NCI-H1417 treated with DMSO at 0.1 percent for 48 hours (cell line): ENCODE measurements around the gene CTSL.
"Not testable (repeated sequence)": the region's sequence is repeated elsewhere in the genome, so short reads cannot be mapped to it uniquely, and the experiment has no call there.

Experiments used
- DNase-seq: peaks from one replicate; lab custom pipeline; 2025; lab: John Stamatoyannopoulos, UW

The CTSL gene

GRCh38 chr9:87759980-87760379 is 34.1 kb downstream of the CTSL start:
- DNase-seq: not testable (repeated sequence)

- DNase-seq: no peak
These were observed 34.6 kb downstream of the CTSL start for GRCh38 chr9:87760529-87760928.

GRCh38 chr9:87763286-87763685 is 37.4 kb downstream of the CTSL start:
- no peak for DNase-seq

GRCh38 chr9:87765521-87765920 is 39.6 kb downstream of the CTSL start:
- DNase-seq: no peak

GRCh38 chr9:87766697-87767096 is 40.8 kb downstream of the CTSL start:
- DNase-seq: no peak

GRCh38 chr9:87770616-87771315 is 44.8 kb downstream of the CTSL start:
- DNase-seq: no peak

- no peak for DNase-seq
These were observed 45.5 kb downstream of the CTSL start for GRCh38 chr9:87771316-87772006.

- no peak for DNase-seq
These were observed 50.8 kb downstream of the CTSL start for GRCh38 chr9:87776481-87777379.

GRCh38 chr9:87778996-87779395 is 53.1 kb downstream of the CTSL start:
- no peak for DNase-seq
